ENCODE results near the gene PTPRN2.

DNA sequence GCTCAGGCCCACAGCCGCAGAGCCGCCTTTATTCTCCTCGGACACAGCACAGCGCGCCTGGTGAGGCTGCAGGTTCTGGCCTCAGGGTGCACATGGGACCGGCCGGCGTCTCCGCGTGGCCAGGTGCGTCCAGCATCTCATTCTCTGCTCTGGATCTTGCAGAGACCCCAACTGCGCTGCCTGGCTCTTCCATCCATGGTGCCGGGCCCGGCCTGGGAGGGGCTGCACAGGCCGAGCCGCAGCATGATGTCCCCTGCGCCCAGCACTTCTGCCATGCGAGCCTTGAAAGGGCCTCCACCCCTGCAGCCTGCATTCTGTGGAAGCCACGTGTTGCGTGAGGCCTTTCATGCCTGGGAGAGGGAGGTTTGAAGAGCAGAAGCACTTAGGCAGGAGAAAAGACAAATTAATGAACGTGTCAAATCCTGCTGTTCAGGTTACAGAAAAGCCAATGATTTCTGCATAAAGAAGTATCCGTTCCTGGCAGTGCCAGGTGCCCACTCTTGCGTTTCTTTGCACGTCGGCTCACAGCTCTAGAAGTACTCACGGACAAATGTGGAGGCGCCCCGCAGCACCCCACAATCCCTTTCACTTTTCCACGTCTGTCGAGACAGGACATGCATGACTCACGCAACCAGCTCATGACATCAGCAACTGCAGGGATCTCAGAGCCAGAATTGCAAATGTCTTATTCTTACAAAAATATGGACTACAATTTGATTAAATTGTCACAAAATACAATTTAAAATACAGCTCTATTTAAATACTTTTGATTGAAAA, 679.4 kb downstream of the PTPRN2 start:
- TF ChIP-seq CTCF (IDR thresholded peaks at IDR 0.05) (no peak), ZFX (IDR thresholded peaks at IDR 0.05; ENCODE audit: borderline replicate concordance) (no peak)
